Mammary epithelial cell (primary cell): ENCODE data around the gene USP32.

Experiments used
- CTCF ChIP-seq, 2 donors: IDR thresholded peaks in 1 of 2; conservative IDR thresholded peaks in 1 of 2; 2 replicates each; pipeline ENCODE4 v1.5.1; 2011 to 2012; ENCODE audit warnings: inconsistent platforms in 2 of 2, low read length in 2 of 2, mild to moderate bottlenecking in 2 of 2, control low read depth in 1 of 2, low read depth in 1 of 2; ENCODE audit not compliant: insufficient read depth in 1 of 2; ENCODE audit errors: extremely low read depth in 1 of 2
- EZH2 ChIP-seq: IDR thresholded peaks from 2 replicates; pipeline ENCODE4 v1.6.1; 2012; ENCODE audit warnings: low read length, inconsistent platforms, borderline replicate concordance

GRCh38 chr17:60139438-60140285 lies 252.3 kb downstream of the USP32 start:
- TF ChIP-seq CTCF (conservative IDR thresholded peaks at IDR 0.05 in 1 of 2, IDR thresholded peaks at IDR 0.05 in 1 of 2; ENCODE audit: extremely low read depth in 1 of 2, insufficient read depth in 1 of 2, low read depth in 1 of 2, low read length in 2 of 2) (peak; percentile 43 to 82), EZH2 (peak; percentile 56)
